SIG-M5 treated with dmso at 0.1 percent for 504 hours (cell line): Measurements from ENCODE around the gene NRBP1.

Experiments used
- DNase-seq: peaks from one replicate; lab custom pipeline; 2025; ENCODE audit not compliant: unreplicated experiment; lab: John Stamatoyannopoulos, UW

NRBP1 gene

DNA sequence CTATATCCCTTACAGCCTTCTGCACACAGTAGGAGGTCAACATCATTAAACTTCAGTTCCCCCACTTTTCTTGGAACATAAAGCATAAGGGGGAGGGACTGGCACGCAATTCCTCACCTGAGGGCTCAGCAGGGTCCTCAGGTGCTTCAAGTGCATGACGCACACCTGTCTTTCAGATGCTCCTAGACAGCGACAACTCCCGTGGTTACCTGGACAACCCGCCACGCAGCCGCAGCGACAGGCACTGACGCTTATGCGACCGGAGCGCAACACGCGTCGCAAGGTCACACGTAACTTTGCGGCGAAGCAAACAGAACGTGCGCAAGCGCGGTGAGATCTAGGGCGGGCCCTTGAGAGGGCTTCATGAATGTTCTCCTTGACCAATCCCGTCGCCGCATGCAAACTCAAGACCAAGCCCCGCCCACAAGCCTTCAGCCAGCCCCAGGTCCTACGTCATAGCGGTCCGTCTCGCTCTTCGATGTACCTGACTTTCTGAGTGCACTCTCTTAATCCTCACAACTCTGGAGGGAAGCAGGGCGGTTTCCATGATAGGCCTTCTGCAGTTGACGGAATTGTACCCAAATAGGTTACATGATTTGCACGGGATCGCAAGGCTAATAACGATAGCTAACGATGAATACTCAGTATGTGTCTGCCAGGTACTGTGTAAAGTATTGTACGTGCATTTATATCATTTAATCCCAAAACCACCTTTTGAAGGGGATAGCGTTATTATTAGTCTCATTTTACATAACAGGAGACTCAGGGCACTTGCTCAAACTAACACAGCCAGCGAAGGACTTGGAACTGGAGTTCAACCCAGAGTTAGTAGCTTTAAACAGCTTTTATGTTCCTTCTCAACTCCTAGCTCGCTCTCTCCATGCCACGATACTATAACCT lies 61.3 kb downstream of the NRBP1 start, which contains the start of gene IFT172:
IFT172 (minus strand) TSS at position 246 of the 900 bp plus-strand sequence; CDS start at position 156, 90 bp downstream.
- peak; percentile 99 for DNase-seq
